Osteocyte (in vitro differentiated cells): Measurements from ENCODE around the gene MSH2. TPM values are rescaled to one million over a fixed set of nuclear protein-coding genes. Genes with fewer than 3 reads are reported as not detected.
"Not testable (repeated sequence)": the region's sequence is repeated elsewhere in the genome, so short reads cannot be mapped to it uniquely, and the experiment has no call there.

Source experiments
- DNase-seq: peaks from one replicate; pipeline ENCODE4 v3.0.0; 2021; ENCODE audit warnings: mixed read lengths; ENCODE audit not compliant: unreplicated experiment; ENCODE audit errors: extremely low spot score
- H3K27ac Mint-ChIP-seq: one replicate; pipeline ENCODE4 v1.8.0; 2021; ENCODE audit warnings: mild to moderate bottlenecking, mixed read lengths; ENCODE audit not compliant: unreplicated experiment
- H3K27me3 Mint-ChIP-seq: one replicate; pipeline ENCODE4 v1.8.0; 2021; ENCODE audit warnings: mixed read lengths; ENCODE audit not compliant: unreplicated experiment
- H3K36me3 Mint-ChIP-seq: one replicate; pipeline ENCODE4 v1.8.0; 2021; ENCODE audit warnings: mixed read lengths; ENCODE audit not compliant: unreplicated experiment
- H3K4me1 Mint-ChIP-seq: one replicate; pipeline ENCODE4 v1.8.0; 2021; ENCODE audit warnings: mixed read lengths; ENCODE audit not compliant: unreplicated experiment
- H3K4me3 Mint-ChIP-seq: one replicate; pipeline ENCODE4 v1.8.0; 2021; ENCODE audit warnings: mild to moderate bottlenecking, moderate library complexity, mixed read lengths; ENCODE audit not compliant: unreplicated experiment
- H3K9me3 Mint-ChIP-seq: one replicate; pipeline ENCODE4 v1.8.0; 2021; ENCODE audit warnings: mixed read lengths; ENCODE audit not compliant: unreplicated experiment
- total RNA-seq: library from RNA; stranded (reverse); gene quantifications from 2 replicates; pipeline ENCODE4 v1.2.1, GENCODE V29; 2021
- TF ChIP-seq, protein P1 (sequence below): fragments of 200-600 bp; sonication (generic); IDR thresholded peaks from 2 replicates; pipeline ENCODE4 v1.5.0; 2021; ENCODE audit warnings: antibody characterized with exemption, mild to moderate bottlenecking, moderate library complexity

MSH2 gene
- total RNA-seq, 1 donor from 2014 or later, result 27.0 TPM

GRCh38 chr2:47437287-47437686, 34.3 kb downstream of the MSH2 start:
- peaks cover 4% of the 10 kb centered on the region for H3K36me3 Mint-ChIP-seq

DNA sequence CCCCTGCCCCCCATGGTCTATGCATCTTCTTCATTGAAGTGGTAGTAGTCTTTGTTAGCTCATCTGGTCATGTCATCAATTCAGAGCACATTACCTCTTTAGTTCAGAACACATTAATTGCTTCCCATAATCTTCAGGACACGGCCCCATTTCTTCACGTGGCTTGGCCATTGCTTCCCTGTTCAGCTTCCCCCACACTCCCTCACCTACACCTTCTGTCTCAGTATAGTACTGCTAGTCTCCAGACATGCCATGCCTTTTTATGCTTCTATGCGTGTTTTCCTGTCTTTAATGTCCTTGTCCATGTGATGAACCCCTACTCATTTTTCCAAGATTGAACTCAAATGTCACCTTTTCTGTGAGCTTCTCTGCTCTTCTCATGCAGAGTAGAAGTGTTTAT, 35.1 kb downstream of the MSH2 start:
- Mint-ChIP-seq H3K36me3 (peaks cover 6% of the 10 kb centered on the region), H3K9me3 (no peaks in the 10 kb centered on the region), H3K27ac (no peak overlapping the region), H3K4me1 (peaks cover 1% of the 10 kb centered on the region), H3K4me3 (no peak overlapping the region), H3K27me3 (no peaks in the 10 kb centered on the region)
- TF ChIP-seq, protein P1, sequence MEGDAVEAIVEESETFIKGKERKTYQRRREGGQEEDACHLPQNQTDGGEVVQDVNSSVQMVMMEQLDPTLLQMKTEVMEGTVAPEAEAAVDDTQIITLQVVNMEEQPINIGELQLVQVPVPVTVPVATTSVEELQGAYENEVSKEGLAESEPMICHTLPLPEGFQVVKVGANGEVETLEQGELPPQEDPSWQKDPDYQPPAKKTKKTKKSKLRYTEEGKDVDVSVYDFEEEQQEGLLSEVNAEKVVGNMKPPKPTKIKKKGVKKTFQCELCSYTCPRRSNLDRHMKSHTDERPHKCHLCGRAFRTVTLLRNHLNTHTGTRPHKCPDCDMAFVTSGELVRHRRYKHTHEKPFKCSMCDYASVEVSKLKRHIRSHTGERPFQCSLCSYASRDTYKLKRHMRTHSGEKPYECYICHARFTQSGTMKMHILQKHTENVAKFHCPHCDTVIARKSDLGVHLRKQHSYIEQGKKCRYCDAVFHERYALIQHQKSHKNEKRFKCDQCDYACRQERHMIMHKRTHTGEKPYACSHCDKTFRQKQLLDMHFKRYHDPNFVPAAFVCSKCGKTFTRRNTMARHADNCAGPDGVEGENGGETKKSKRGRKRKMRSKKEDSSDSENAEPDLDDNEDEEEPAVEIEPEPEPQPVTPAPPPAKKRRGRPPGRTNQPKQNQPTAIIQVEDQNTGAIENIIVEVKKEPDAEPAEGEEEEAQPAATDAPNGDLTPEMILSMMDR, result no peak
- no peak for DNase-seq

More at GRCh38 chr2:47437287-47437686, 34.3 kb downstream of the MSH2 start:
- Mint-ChIP-seq H3K27me3 (no peaks in the 10 kb centered on the region), H3K27ac (no peak overlapping the region), H3K4me3 (no peak overlapping the region), H3K9me3 (no peaks in the 10 kb centered on the region), H3K4me1 (peaks cover 1% of the 10 kb centered on the region)
- DNase-seq, result no peak
- TF ChIP-seq, protein P1, result peak; percentile 62

GRCh38 chr2:47438783-47439182, 35.8 kb downstream of the MSH2 start:
- TF ChIP-seq, protein P1, result no peak
- Mint-ChIP-seq H3K27ac (no peak overlapping the region), H3K4me1 (peaks cover 4% of the 10 kb centered on the region), H3K36me3 (peaks cover 6% of the 10 kb centered on the region), H3K4me3 (no peak overlapping the region), H3K9me3 (no peaks in the 10 kb centered on the region), H3K27me3 (no peaks in the 10 kb centered on the region)
- DNase-seq, result no peak

- Mint-ChIP-seq H3K4me1 (no peaks in the 10 kb centered on the region), H3K27me3 (no peaks in the 10 kb centered on the region), H3K4me3 (no peak overlapping the region), H3K9me3 (no peaks in the 10 kb centered on the region), H3K36me3 (peaks cover 23% of the 10 kb centered on the region), H3K27ac (no peak overlapping the region)
- DNase-seq, result no peak
- TF ChIP-seq, protein P1, result no peak
Measured at GRCh38 chr2:47451790-47452189, 48.8 kb downstream of the MSH2 start.

DNA sequence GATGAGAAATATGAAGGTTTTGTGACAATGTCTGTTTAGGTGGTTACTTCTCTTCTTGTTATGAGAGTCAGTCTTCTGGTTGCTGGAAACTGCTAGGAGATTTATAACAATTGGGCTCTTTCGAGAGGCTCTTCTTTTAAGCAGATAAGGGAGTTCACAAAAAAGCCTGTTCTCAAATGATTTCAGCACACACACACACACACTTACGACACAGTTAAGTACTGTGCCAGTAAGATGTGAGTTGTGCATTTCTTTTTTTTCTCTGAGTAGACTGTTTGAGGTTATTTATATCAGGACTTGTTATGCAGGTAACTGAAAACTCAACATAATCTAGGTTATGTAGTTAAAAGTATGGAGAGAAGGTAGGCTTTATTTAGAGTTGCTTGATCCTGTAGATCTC, 49.8 kb downstream of the MSH2 start:
- TF ChIP-seq, protein P1, result no peak
- Mint-ChIP-seq H3K4me1 (peaks cover 1% of the 10 kb centered on the region), H3K27me3 (no peaks in the 10 kb centered on the region), H3K36me3 (peaks cover 23% of the 10 kb centered on the region), H3K4me3 (no peak overlapping the region), H3K27ac (no peak overlapping the region), H3K9me3 (no peaks in the 10 kb centered on the region)
- no peak for DNase-seq

DNA sequence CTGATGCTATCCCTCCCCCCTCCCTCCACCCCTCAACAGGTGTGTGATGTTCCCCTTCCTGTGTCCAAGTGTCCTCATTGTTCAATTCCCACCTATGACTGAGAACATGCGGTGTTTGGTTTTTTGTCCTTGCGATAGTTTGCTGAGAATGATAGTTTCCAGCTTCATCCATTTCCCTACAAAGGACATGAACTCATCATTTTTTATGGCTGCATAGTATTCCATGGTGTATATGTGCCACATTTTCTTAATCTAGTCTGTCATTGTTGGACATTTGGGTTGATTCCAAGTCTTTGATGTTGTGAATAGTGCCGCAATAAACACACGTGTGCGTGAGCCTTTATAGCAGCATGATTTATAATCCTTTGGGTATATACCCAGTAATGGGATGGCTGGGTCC, 51.9 kb downstream of the MSH2 start:
- DNase-seq, H3K4me1 Mint-ChIP-seq, H3K27me3 Mint-ChIP-seq, H3K4me3 Mint-ChIP-seq, H3K27ac Mint-ChIP-seq, H3K9me3 Mint-ChIP-seq: not testable (repeated sequence)
- H3K36me3 Mint-ChIP-seq, result peaks cover 21% of the 10 kb centered on the region
